Activated naive CD4-positive, alpha-beta T cell treated with anti-CD3 and anti-CD28 coated beads, Interleukin-2, amount 50 U/mL, for 24 hours (primary cell): ENCODE measurements around the gene ACACB.

Source experiments
- H3K27ac Mint-ChIP-seq: one replicate; pipeline ENCODE4 v1.8.0; 2021; ENCODE audit warnings: mild to moderate bottlenecking, mixed read lengths
- H3K27me3 Mint-ChIP-seq: one replicate; pipeline ENCODE4 v1.8.0; 2021; ENCODE audit warnings: mixed read lengths
- H3K36me3 Mint-ChIP-seq: one replicate; pipeline ENCODE4 v1.8.0; 2021; ENCODE audit warnings: mixed read lengths
- H3K4me1 Mint-ChIP-seq: one replicate; pipeline ENCODE4 v1.8.0; 2021; ENCODE audit warnings: mixed read lengths
- H3K4me3 Mint-ChIP-seq: one replicate; pipeline ENCODE4 v1.8.0; 2021; ENCODE audit warnings: mild to moderate bottlenecking, mixed read lengths
- H3K9me3 Mint-ChIP-seq: one replicate; pipeline ENCODE4 v1.8.0; 2021; ENCODE audit warnings: mixed read lengths

Gene ACACB

DNA sequence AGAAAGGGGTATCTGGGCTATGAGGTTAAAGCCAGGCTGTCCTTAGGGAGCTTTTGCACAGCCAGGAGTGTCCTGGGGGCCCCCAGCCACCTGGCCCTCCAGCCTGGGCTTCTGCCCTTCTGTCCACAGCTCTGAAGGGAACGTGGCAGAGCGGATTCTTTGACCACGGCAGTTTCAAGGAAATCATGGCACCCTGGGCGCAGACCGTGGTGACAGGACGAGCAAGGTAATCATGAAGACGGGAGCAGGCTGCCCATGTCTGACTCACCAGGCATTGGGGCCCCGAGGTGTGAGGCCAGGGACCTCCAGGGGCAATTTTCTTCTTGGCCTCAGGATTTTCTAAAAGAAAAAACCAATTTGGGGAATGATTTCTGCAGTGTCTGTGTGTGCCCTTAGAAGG, 139.6 kb downstream of the ACACB start:
- Mint-ChIP-seq H3K27me3 (no peaks in the 10 kb centered on the region), H3K27ac (no peak overlapping the region), H3K9me3 (no peaks in the 10 kb centered on the region), H3K36me3 (peaks cover 32% of the 10 kb centered on the region), H3K4me1 (no peaks in the 10 kb centered on the region), H3K4me3 (no peak overlapping the region)

DNA sequence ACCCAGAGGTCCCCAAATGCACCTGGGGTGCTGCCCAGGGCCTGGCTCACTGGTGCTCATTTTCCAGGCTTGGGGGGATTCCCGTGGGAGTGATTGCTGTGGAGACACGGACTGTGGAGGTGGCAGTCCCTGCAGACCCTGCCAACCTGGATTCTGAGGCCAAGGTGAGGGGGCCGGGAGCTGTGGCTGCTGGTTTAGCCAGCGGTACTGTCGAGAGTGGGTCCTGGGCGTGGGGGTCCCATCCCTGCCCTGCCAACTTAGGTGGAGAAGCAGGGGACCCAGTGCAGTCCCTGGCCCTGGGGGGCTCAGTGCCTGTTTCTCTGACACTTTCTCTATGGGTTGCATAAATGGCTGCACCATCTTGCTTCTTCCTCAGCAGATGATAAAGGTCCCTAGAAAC, 141.8 kb downstream of the ACACB start:
- peaks cover 23% of the 10 kb centered on the region for H3K36me3 Mint-ChIP-seq

DNA sequence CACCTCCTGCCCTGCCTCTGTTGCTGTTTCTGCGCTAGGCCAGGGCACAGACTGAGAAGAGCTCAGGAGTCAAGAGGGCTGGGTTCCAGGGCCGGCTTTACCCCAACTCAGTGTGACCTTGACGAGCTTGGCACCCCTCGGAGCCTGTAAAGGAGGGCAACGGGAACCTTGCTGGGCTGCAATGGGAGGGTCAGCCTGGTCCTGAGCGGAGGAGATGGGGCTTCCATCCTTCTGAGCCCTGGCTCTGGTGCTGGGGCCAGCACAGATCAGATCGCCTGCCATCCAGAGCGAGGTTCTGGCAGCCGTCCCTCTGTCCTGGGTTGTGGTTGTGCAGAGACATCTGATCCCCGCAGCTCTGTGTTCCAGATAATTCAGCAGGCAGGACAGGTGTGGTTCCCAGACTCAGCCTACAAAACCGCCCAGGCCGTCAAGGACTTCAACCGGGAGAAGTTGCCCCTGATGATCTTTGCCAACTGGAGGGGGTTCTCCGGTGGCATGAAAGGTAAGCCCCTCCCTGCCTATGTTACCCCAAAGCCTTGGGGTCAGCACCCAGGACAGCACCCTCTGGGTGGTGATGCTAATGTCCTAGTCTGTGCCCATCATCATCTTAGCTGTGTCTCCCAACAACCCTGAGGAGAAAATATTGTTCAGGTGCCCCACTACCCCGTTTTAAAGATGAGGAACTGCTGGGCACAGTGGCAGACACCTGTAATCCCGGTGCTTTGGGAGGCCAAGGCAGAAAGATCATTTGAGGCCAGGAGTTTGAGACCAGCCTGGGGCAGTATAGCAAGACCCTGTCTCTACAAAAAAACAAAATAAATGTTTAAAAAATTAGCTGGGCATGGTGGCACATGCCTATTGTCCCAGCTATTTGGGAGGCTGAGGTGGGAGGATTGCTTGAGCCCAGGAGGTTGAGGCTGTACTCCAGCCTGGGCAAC, 142.5 kb downstream of the ACACB start:
- H3K9me3 Mint-ChIP-seq = no peaks in the 10 kb centered on the region
- H3K27me3 Mint-ChIP-seq = no peaks in the 10 kb centered on the region
- H3K4me3 Mint-ChIP-seq = no peak overlapping the region
- H3K36me3 Mint-ChIP-seq = peaks cover 24% of the 10 kb centered on the region
- H3K27ac Mint-ChIP-seq = no peak overlapping the region
- H3K4me1 Mint-ChIP-seq = no peaks in the 10 kb centered on the region

More for the DNA sequence above, 141.8 kb downstream of the ACACB start:
- Mint-ChIP-seq H3K9me3 (no peaks in the 10 kb centered on the region), H3K4me1 (no peaks in the 10 kb centered on the region), H3K27me3 (no peaks in the 10 kb centered on the region), H3K4me3 (no peak overlapping the region), H3K27ac (no peak overlapping the region)

DNA sequence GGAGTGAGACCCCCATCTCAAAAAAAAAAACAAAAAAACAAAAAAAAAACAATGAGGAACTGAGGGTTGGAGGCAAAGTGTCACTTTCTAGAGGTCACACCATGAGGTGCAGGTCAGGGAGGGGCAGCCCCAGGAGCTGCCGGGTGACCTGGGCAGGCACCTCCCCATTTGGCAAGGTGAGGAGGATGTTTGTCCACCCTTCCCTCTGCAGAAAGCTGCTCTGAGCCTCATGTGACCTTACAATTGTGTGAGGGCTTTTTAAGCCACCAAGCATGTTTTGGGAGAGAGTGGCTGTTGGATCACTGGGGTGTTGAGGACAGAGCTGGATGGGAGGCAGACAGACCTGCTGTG, 143.1 kb downstream of the ACACB start:
- no peaks in the 10 kb centered on the region for H3K4me1 Mint-ChIP-seq
- H3K9me3 Mint-ChIP-seq = no peaks in the 10 kb centered on the region
- no peak overlapping the region for H3K27ac Mint-ChIP-seq
- no peaks in the 10 kb centered on the region for H3K27me3 Mint-ChIP-seq
- no peak overlapping the region for H3K4me3 Mint-ChIP-seq
- H3K36me3 Mint-ChIP-seq = peaks cover 21% of the 10 kb centered on the region

DNA sequence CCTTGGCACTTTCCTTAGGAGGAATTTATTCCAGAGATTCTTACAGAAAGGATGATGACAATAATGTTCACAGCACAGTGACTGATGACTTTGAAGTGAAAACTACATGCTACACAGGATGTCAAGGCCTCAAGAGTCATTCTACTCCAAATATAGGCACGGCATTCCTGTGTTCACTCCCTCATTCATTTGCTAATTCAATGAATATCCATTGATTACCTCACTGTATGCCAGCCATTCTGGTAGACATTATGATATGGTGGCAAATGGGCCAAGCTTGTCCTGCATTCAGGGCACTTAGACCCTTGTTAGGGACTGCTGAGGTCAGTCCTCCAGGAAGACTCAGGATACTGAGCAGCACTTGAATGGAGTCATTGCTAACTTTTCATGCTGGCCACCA, 144.7 kb downstream of the ACACB start:
- Mint-ChIP-seq H3K4me1 (no peaks in the 10 kb centered on the region), H3K27ac (no peak overlapping the region), H3K4me3 (no peak overlapping the region), H3K27me3 (no peaks in the 10 kb centered on the region), H3K36me3 (peaks cover 12% of the 10 kb centered on the region), H3K9me3 (no peaks in the 10 kb centered on the region)

DNA sequence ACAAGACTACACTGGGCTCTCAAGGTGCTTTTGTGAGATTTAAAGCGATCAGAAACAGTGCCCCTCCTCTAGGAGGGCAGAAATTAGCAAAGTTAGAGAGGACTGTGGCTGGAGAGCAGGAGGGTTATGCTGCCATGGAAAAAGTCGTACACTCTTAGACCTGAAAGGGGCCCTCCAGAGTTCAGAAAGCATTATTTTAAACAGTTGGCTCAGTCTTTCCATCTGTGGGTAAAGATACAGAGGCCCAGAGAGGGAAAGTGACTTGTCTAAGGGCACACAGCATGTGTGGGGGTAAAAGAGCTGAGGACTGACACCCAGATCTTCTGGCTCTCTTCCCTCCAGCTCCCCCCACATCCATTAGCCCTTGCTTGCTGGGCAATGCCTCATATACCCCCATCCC, 145.6 kb downstream of the ACACB start:
- Mint-ChIP-seq H3K4me1 (no peaks in the 10 kb centered on the region), H3K27ac (no peak overlapping the region), H3K4me3 (no peak overlapping the region), H3K27me3 (no peaks in the 10 kb centered on the region), H3K36me3 (peaks cover 12% of the 10 kb centered on the region), H3K9me3 (no peaks in the 10 kb centered on the region)

DNA sequence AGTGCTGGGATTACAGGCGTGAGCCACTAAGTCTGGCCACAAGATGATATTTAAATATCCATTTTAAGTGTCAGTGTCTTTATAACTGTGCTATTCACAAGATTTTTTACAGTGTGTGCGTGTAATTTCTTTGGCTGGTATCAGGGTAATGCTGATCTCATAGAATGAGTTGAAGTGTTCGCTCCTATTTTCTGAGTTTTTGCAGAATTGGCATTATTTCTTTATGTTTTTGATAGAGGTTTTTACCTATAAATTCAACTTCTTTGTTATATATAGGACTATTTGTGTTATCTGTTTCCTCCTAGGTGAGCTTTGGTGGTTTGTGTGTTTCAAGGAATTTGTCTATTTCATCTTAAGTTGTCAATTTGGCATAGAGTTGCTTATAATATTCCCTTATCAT, 147.1 kb downstream of the ACACB start:
- H3K4me1 Mint-ChIP-seq = no peaks in the 10 kb centered on the region
- H3K9me3 Mint-ChIP-seq = no peaks in the 10 kb centered on the region
- peaks cover 10% of the 10 kb centered on the region for H3K36me3 Mint-ChIP-seq
- no peak overlapping the region for H3K27ac Mint-ChIP-seq
- H3K27me3 Mint-ChIP-seq = no peaks in the 10 kb centered on the region
- no peak overlapping the region for H3K4me3 Mint-ChIP-seq

DNA sequence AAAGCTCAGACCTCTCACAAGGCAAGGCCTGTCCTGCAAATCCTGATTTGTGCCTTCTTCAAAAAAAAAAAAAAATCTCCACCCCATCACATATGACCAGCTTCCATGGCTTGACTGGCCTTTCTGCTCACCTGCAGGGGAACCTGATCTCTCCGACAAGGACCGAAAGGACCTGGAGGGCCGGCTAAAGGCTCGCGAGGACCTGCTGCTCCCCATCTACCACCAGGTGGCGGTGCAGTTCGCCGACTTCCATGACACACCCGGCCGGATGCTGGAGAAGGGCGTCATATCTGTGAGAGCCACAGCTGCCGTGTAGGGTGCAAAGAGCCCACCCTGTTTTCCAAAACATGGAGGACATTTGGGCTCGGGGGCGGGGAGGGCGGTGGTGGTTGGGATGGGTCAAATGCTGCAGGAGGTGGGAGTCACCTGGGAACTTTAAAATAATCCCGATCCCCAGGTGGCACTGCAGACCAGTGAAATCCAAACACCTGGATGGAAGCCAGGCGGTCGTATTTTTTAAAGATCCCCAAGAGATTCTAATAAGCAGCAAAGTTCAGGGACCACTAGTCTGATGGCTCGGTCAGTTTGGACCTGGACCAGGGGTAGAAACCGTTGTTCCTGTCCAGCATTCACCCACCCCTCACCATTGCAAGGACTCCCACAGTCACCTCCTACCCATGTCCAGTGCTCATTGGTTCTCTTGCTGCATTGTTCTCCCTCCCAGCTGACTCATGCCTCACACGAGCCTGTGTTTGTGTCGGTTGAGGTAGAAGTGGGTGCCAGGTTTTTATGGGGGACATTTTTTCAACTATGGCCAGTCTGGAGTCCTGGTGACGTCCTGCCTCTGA, 147.9 kb downstream of the ACACB start:
- no peak overlapping the region for H3K27ac Mint-ChIP-seq
- H3K27me3 Mint-ChIP-seq = no peaks in the 10 kb centered on the region

DNA sequence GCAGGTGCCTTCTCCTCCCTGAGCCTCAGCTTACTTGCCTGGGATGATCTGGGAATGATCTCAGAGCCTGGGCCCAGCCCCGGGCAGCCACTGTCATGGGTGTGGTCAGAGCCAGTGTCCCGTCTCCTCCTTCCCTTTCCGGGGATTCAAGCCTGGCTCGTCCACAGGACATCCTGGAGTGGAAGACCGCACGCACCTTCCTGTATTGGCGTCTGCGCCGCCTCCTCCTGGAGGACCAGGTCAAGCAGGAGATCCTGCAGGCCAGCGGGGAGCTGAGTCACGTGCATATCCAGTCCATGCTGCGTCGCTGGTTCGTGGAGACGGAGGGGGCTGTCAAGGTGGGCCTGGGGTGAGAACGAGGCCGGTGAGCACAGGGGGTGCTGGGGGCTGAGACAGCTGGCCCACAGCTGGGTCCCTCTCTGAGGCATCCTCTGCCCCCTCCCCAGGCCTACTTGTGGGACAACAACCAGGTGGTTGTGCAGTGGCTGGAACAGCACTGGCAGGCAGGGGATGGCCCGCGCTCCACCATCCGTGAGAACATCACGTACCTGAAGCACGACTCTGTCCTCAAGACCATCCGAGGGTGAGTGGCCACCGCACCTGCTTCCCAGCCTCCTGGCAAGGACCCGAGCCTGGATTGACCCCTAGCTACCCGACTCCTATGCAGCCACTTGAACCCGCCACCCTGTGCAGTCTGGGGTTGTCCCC, 148.7 kb downstream of the ACACB start:
- Mint-ChIP-seq H3K4me1 (no peaks in the 10 kb centered on the region), H3K9me3 (peaks cover 2% of the 10 kb centered on the region), H3K4me3 (no peak overlapping the region), H3K36me3 (peaks cover 10% of the 10 kb centered on the region), H3K27me3 (no peaks in the 10 kb centered on the region), H3K27ac (no peak overlapping the region)

More for the DNA sequence above, 147.9 kb downstream of the ACACB start:
- H3K4me1 Mint-ChIP-seq = no peaks in the 10 kb centered on the region
- H3K4me3 Mint-ChIP-seq = no peak overlapping the region
- H3K9me3 Mint-ChIP-seq = no peaks in the 10 kb centered on the region
- peaks cover 10% of the 10 kb centered on the region for H3K36me3 Mint-ChIP-seq

DNA sequence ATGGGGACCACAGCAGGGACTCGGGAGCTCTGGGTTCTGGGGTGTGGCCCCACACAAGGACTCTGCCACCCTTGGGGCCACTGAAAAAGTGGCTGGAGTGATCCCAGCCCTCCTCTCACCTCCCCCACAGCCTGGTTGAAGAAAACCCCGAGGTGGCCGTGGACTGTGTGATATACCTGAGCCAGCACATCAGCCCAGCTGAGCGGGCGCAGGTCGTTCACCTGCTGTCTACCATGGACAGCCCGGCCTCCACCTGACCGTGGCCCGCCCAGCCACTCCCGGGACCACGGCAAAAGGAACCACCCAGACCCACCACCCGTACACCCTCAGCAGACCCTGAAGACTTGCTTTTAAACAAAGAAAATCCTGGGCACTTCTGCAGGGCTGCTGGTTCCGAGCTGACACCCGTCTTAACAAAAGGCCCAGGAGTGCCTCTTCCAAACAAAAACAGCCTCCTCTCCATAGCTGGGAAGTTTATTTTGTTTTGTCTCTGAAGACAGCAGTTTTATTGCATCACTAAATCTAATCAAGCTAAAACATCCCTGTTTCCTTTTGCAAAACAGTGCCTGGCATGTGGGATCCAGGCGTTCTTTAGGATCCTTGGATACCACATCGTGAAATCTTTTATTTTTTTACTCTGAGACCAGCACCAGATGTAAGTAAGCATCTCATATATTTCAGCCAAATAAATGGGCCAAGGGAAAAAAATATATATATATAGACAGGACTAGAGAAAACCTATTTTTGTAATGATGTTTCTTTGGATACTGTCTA, 149.9 kb downstream of the ACACB start:
- H3K36me3 Mint-ChIP-seq = peaks cover 11% of the 10 kb centered on the region
- H3K27ac Mint-ChIP-seq = no peak overlapping the region
- no peak overlapping the region for H3K4me3 Mint-ChIP-seq
- H3K27me3 Mint-ChIP-seq = no peaks in the 10 kb centered on the region
- peaks cover 7% of the 10 kb centered on the region for H3K9me3 Mint-ChIP-seq
- H3K4me1 Mint-ChIP-seq = no peaks in the 10 kb centered on the region

DNA sequence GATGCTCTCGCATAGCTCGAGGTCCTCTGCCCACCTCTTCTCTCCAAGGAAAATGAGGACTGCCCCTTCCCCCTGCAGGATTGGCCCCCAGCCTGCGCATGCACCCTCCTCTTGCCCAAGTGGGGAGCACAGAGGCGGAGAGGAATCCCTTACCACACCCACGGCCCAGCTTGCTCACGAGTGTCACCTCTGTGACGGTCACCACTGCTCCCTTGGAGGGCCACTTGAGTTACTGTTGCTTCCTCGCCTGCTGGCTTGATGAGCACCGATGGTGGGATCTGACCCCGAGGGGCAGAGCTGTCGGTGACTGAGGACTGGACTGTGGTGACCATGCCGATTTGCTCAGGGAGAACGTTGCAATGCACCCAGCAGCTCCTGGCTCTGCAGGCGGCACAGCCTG, 151.0 kb downstream of the ACACB start:
- no peaks in the 10 kb centered on the region for H3K4me1 Mint-ChIP-seq
- H3K36me3 Mint-ChIP-seq = peaks cover 11% of the 10 kb centered on the region
- H3K9me3 Mint-ChIP-seq = peaks cover 7% of the 10 kb centered on the region
- H3K27ac Mint-ChIP-seq = no peak overlapping the region
- H3K4me3 Mint-ChIP-seq = no peak overlapping the region
- H3K27me3 Mint-ChIP-seq = no peaks in the 10 kb centered on the region

DNA sequence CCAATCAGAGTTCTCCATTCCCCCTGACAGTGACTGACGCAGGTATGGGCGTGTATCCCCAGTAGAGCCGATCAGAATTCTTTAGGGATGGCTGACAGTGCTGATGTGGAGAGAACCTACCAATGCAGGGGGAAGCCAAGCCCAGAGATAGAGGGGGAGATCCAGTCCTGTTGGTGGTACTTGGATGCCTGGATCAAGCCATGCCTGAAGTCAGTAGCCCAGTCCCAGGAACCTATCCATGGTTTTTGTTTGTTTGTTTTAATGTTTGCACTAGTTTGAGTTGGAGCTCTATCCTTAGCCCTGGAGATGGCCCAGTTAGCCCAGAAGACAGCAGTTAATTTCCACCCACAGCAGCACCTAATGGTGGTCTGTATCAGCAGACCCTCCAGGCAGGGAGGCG, 152.5 kb downstream of the ACACB start:
- peaks cover 7% of the 10 kb centered on the region for H3K9me3 Mint-ChIP-seq
- H3K27ac Mint-ChIP-seq = no peak overlapping the region
- H3K4me3 Mint-ChIP-seq = no peak overlapping the region
- no peaks in the 10 kb centered on the region for H3K27me3 Mint-ChIP-seq
- peaks cover 5% of the 10 kb centered on the region for H3K36me3 Mint-ChIP-seq
- H3K4me1 Mint-ChIP-seq = no peaks in the 10 kb centered on the region

DNA sequence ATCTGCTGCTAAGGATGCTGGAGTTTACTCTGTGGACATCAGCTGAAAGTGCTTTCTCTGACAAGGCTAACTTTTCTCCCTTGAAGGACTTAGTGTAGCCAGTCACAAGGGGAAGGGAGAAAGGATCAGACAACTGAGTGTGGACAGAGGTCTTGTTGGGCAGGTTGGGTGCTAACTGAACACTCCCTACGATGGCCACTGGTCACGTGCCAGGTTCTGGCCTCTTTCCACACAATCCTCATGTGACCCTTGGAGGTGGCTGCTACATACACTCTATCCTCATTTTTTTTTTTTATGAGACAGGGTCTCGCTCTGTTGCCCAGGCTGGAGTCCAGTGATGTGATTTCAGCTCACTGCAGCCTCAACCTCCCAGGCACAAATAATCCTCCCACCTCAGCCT, 153.0 kb downstream of the ACACB start:
- H3K27ac Mint-ChIP-seq = no peak overlapping the region
- no peaks in the 10 kb centered on the region for H3K27me3 Mint-ChIP-seq
- H3K4me3 Mint-ChIP-seq = no peak overlapping the region
- H3K9me3 Mint-ChIP-seq = peaks cover 7% of the 10 kb centered on the region
- peaks cover 4% of the 10 kb centered on the region for H3K36me3 Mint-ChIP-seq
- no peaks in the 10 kb centered on the region for H3K4me1 Mint-ChIP-seq

DNA sequence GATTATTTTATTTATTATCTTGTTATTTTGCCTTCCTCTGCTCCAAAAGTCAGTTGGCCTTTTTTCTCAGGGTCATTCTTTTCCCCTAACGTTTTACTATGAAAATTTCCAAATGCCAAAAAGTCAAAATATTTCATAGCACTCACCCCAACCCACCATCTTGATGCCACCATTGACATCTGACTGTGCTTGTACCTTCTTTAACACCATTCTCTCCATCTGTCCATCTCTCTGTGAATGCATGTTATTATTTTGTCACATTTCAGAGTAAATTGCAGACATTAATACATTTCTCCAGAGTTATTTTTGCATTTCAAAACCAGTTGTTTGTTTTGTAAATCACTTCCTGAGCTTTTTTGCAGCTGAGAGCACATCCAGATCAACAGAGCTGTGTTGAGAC, 154.1 kb downstream of the ACACB start:
- H3K36me3 Mint-ChIP-seq = peaks cover 4% of the 10 kb centered on the region
- no peaks in the 10 kb centered on the region for H3K27me3 Mint-ChIP-seq
- H3K4me3 Mint-ChIP-seq = no peak overlapping the region
- peaks cover 7% of the 10 kb centered on the region for H3K9me3 Mint-ChIP-seq
- no peak overlapping the region for H3K27ac Mint-ChIP-seq
- no peaks in the 10 kb centered on the region for H3K4me1 Mint-ChIP-seq

DNA sequence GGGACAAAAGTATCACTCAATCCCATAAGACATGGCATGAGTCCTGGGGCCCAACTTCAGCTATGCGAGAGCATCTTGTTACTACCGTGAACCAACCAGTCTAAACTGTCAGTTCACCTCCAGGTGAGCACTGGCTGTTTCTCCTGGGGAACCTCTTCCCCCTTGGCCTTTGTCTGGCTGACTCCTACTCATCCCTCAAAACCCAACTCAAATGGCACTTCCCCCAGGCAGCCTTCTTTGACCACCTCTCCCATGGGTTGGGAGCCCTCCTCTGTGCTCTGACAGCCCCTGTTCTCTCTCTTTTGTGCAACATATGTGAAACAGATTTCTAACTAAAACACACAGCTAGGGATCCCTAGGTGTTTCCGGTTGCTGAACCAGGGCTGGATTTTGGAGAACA, 155.0 kb downstream of the ACACB start:
- no peaks in the 10 kb centered on the region for H3K27me3 Mint-ChIP-seq

More for the DNA sequence above, 155.0 kb downstream of the ACACB start:
- peaks cover 7% of the 10 kb centered on the region for H3K9me3 Mint-ChIP-seq
- H3K4me3 Mint-ChIP-seq = no peak overlapping the region
- H3K36me3 Mint-ChIP-seq = peaks cover 4% of the 10 kb centered on the region
- no peak overlapping the region for H3K27ac Mint-ChIP-seq
- H3K4me1 Mint-ChIP-seq = no peaks in the 10 kb centered on the region
